ENCODE results near the gene INTS4.
"Not testable (repeated sequence)": the region's sequence is repeated elsewhere in the genome, so short reads cannot be mapped to it uniquely, and the experiment has no call there.

DNA sequence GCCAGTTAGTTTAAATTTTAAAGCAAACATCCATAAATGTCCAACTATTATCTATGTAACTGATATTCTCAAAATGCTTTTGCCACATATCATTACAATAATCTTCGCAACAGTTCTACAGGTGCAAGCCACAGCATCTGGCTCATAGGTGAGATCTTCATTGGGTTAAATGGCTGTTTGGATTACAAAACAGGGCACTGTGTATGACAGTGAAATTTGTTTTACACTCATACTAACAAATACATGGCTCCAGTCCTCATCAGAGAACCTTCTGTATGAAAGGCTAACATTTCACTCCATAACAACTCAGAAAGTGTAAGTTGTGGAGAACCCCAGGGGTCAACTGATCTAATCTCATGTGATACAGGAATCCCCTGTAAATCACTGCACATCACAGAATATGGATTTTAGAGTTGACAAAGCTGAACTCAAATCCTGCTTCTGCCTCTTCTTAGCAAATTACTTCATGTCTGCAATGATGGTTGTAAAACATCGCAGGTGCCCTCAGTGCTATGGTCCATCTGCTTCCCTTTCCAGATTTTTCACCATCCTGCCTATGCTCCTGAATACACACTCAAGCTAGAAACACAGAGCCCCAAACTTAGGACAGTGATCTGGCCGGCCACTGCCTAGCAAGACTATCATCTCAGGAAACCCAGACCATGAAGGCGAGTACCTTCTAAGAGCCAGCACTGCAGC is 80.7 kb downstream of the INTS4 start:
- TF ChIP-seq, protein P1, sequence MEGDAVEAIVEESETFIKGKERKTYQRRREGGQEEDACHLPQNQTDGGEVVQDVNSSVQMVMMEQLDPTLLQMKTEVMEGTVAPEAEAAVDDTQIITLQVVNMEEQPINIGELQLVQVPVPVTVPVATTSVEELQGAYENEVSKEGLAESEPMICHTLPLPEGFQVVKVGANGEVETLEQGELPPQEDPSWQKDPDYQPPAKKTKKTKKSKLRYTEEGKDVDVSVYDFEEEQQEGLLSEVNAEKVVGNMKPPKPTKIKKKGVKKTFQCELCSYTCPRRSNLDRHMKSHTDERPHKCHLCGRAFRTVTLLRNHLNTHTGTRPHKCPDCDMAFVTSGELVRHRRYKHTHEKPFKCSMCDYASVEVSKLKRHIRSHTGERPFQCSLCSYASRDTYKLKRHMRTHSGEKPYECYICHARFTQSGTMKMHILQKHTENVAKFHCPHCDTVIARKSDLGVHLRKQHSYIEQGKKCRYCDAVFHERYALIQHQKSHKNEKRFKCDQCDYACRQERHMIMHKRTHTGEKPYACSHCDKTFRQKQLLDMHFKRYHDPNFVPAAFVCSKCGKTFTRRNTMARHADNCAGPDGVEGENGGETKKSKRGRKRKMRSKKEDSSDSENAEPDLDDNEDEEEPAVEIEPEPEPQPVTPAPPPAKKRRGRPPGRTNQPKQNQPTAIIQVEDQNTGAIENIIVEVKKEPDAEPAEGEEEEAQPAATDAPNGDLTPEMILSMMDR (conservative IDR thresholded peaks at IDR 0.05): not testable (repeated sequence)
- not testable (repeated sequence) for TF ChIP-seq ZFX (IDR thresholded peaks at IDR 0.05)

Data from C4-2B (cell line).